Gastroesophageal sphincter (tissue), 4 donors: ENCODE measurements around the gene NNMT. TPM values are rescaled to one million over a fixed set of nuclear protein-coding genes. Genes with fewer than 3 reads are reported as not detected.

Experiments
- ATAC-seq: fragments of 150-250 bp; one replicate; pipeline ENCODE4 v1.9.1; 2016; ENCODE audit warnings: mild to moderate bottlenecking, moderate library complexity
- H3K27ac ChIP-seq, 4 donors: fragments of 200-600 bp; sonication (generic) in 3 of 4; 1 replicate in 3 of 4; 2 replicates in 1 of 4; pipeline ENCODE4 v1.5.1; 2016 to 2019
- H3K27me3 ChIP-seq: fragments of 200-600 bp; sonication (generic); one replicate; pipeline ENCODE4 v1.5.1; 2019
- H3K36me3 ChIP-seq, 2 donors: fragments of 200-600 bp; sonication (generic); one replicate each; pipeline ENCODE4 v1.5.1; 2019; ENCODE audit warnings: control low read depth in 1 of 2
- H3K4me1 ChIP-seq, 3 donors: fragments of 200-600 bp; sonication (generic); 1 replicate in 2 of 3; 2 replicates in 1 of 3; pipeline ENCODE4 v1.5.1; 2016 to 2019; ENCODE audit warnings: control low read depth in 2 of 3
- H3K4me3 ChIP-seq, 2 donors: fragments of 200-600 bp; sonication (generic); one replicate each; pipeline ENCODE4 v1.5.1; 2019; ENCODE audit warnings: mild to moderate bottlenecking in 1 of 2, moderate library complexity in 1 of 2
- H3K9me3 ChIP-seq, 3 donors: fragments of 200-600 bp; sonication (generic); one replicate each; pipeline ENCODE4 v1.5.1; 2017 to 2019; ENCODE audit warnings: control low read depth in 2 of 3
- EP300 ChIP-seq: sonication (generic); formaldehyde crosslinking; IDR thresholded peaks from one replicate; pipeline ENCODE4 v1.6.1; 2017; ENCODE audit warnings: antibody characterized with exemption, mild to moderate bottlenecking
- POLR2A ChIP-seq, 2 donors: fragments of 450-650 bp; IDR thresholded peaks; one replicate each; pipeline ENCODE4 v1.6.1; 2017; ENCODE audit warnings: antibody characterized with exemption in 2 of 2, mild to moderate bottlenecking in 2 of 2, moderate library complexity in 1 of 2
- POLR2AphosphoS5 ChIP-seq: sonication (generic); formaldehyde crosslinking; IDR thresholded peaks from one replicate; pipeline ENCODE4 v1.6.1; 2017; ENCODE audit warnings: antibody characterized with exemption
- WGBS, 2 donors: methylation state at CpG; one replicate each; pipeline ENCODE4 v1.1.5; 2018; ENCODE audit warnings: low coverage in 1 of 2; 5-methylcytosine and 5-hydroxymethylcytosine counted together
- total RNA-seq, 4 donors: library from RNA; depleted of rRNA; stranded (reverse); fragments of >200 nt; gene quantifications; one replicate each; pipeline ENCODE4 v1.1.0, GENCODE V29; 2016
- TF ChIP-seq, protein P1 (sequence below), 4 experiments: fragments of 200-600 bp in 2 of 4; fragments of 450-650 bp in 2 of 4; sonication (generic) in 1 of 4; IDR thresholded peaks; one replicate each; pipeline ENCODE4 v1.5.1; 2017 to 2019; ENCODE audit warnings: antibody characterized with exemption in 4 of 4, mild to moderate bottlenecking in 2 of 4, moderate library complexity in 2 of 4

The NNMT gene
- total RNA-seq, 4 donors from 2014 or later, result 39.4 to 409 (median 243) TPM

DNA sequence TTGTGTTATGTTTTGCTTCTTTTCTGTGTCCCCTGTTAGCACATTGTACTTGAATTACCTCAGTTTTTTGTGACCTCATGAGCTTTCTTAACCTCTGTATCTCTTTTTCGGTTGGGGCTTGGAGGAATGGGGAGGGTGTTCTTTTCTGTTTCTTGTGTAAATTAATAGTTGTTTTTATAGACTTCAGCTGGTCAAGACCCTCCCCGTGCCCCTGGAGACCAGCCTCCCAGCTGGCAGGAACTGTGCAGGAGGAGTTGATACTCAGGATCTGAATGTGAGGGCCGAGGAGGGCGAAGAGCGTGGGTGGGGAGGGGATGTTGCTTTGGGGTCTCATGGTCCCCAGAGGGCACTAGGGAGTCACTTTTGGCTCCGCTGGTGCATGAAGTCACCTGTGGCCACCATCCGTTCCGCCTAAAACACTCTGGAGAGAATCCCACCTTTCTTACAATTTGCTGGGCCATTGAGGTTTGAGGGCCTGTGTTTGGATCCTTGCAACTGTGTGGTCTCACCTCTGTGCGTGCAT is 44.3 kb upstream of the NNMT start:
- ATAC-seq, result no peak
- Histone ChIP-seq H3K36me3 (peaks cover 0 to 96% of the 10 kb centered on the region in 2 donors), H3K9me3 (no peaks in the 10 kb centered on the region), H3K4me3 (no peak overlapping the region), H3K27ac (peak overlapping the region in 3 of 4 donors; percentile 66 to 74 (median 67)), H3K4me1 (peaks cover 0 to 69% (median 29%) of the 10 kb centered on the region in 3 donors), H3K27me3 (no peaks in the 10 kb centered on the region)
- WGBS, 2 donors, result 83 to 86% methylated on average over 2 to 9 of the region's 9 CpGs
- TF ChIP-seq POLR2A (IDR thresholded peaks at IDR 0.05) (no peak), POLR2AphosphoS5 (peak; percentile 39)
- TF ChIP-seq, protein P1, sequence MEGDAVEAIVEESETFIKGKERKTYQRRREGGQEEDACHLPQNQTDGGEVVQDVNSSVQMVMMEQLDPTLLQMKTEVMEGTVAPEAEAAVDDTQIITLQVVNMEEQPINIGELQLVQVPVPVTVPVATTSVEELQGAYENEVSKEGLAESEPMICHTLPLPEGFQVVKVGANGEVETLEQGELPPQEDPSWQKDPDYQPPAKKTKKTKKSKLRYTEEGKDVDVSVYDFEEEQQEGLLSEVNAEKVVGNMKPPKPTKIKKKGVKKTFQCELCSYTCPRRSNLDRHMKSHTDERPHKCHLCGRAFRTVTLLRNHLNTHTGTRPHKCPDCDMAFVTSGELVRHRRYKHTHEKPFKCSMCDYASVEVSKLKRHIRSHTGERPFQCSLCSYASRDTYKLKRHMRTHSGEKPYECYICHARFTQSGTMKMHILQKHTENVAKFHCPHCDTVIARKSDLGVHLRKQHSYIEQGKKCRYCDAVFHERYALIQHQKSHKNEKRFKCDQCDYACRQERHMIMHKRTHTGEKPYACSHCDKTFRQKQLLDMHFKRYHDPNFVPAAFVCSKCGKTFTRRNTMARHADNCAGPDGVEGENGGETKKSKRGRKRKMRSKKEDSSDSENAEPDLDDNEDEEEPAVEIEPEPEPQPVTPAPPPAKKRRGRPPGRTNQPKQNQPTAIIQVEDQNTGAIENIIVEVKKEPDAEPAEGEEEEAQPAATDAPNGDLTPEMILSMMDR (IDR thresholded peaks at IDR 0.05), result no peak

- Histone ChIP-seq H3K27ac (peak overlapping the region in 3 of 4 donors; percentile 66 to 74 (median 67)), H3K36me3 (peaks cover 0 to 89% of the 10 kb centered on the region in 2 donors), H3K4me1 (peaks cover 0 to 78% (median 38%) of the 10 kb centered on the region in 3 donors), H3K9me3 (no peaks in the 10 kb centered on the region), H3K4me3 (no peak overlapping the region), H3K27me3 (no peaks in the 10 kb centered on the region)
- WGBS, 2 donors, result 43 to 64% methylated on average over 4 to 9 of the region's 9 CpGs
- ATAC-seq, result no peak
- no peak for TF ChIP-seq POLR2A (IDR thresholded peaks at IDR 0.05)
- TF ChIP-seq, protein P1 (IDR thresholded peaks at IDR 0.05), result no peak
- TF ChIP-seq EP300, result no peak
- no peak for TF ChIP-seq POLR2AphosphoS5
These were observed 43.4 kb upstream of the NNMT start for GRCh38 chr11:114252767-114253166.

GRCh38 chr11:114253771-114254170 is 42.4 kb upstream of the NNMT start:
- H3K4me1 ChIP-seq, result peaks cover 0 to 88% (median 42%) of the 10 kb centered on the region in 3 donors
- TF ChIP-seq POLR2A (IDR thresholded peaks at IDR 0.05), result no peak
- TF ChIP-seq POLR2AphosphoS5, result no peak
- TF ChIP-seq EP300, result no peak
- TF ChIP-seq, protein P1 (IDR thresholded peaks at IDR 0.05), result no peak
- 33 to 73% methylated on average over 1 to 2 of the region's 2 CpGs for WGBS, 2 donors
- no peaks in the 10 kb centered on the region for H3K27me3 ChIP-seq
- H3K4me3 ChIP-seq, result no peak overlapping the region
- H3K9me3 ChIP-seq, result no peaks in the 10 kb centered on the region
- peak overlapping the region in 3 of 4 donors; percentile 66 to 74 (median 67) for H3K27ac ChIP-seq
- no peak for ATAC-seq
- peaks cover 0 to 79% of the 10 kb centered on the region in 2 donors for H3K36me3 ChIP-seq

GRCh38 chr11:114254571-114255146 is 41.5 kb upstream of the NNMT start:
- Histone ChIP-seq H3K4me3 (no peak overlapping the region), H3K4me1 (peaks cover 0 to 97% (median 47%) of the 10 kb centered on the region in 3 donors), H3K36me3 (peaks cover 0 to 73% of the 10 kb centered on the region in 2 donors), H3K27me3 (no peaks in the 10 kb centered on the region), H3K9me3 (no peaks in the 10 kb centered on the region), H3K27ac (peak overlapping the region in 3 of 4 donors; percentile 33 to 67 (median 34))
- 89 to 97% methylated on average over 7 to 9 of the region's 14 CpGs for WGBS, 2 donors
- no peak for TF ChIP-seq POLR2A (IDR thresholded peaks at IDR 0.05)
- TF ChIP-seq, protein P1 (IDR thresholded peaks at IDR 0.05), result no peak
- TF ChIP-seq POLR2AphosphoS5, result no peak
- TF ChIP-seq EP300, result no peak
- ATAC-seq, result no peak

DNA sequence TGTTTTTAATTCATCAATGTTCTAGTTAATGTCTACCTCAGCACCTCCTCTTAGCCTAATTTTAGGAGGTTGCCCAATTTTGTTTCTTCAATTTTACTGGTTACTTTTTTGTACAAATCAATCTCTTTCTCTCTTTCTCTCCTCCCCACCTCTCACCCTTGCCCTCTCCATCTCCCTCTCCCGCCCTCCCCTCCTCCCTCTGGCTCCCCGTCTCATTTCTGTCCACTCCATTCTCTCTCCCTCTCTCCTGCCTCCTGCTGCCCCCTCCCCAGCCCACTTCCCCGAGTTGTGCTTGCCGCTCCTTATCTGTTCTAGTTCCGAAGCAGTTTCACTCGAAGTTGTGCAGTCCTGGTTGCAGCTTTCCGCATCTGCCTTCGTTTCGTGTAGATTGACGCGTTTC is 40.9 kb upstream of the NNMT start:
- ATAC-seq, result no peak
- Histone ChIP-seq H3K27me3 (no peaks in the 10 kb centered on the region), H3K9me3 (no peaks in the 10 kb centered on the region), H3K4me3 (no peak overlapping the region), H3K4me1 (peaks cover 0 to 97% (median 51%) of the 10 kb centered on the region in 3 donors), H3K27ac (peak overlapping the region in 2 of 4 donors; percentile 34 to 67), H3K36me3 (peaks cover 0 to 67% of the 10 kb centered on the region in 2 donors)
- TF ChIP-seq POLR2A (IDR thresholded peaks at IDR 0.05) (no peak), EP300 (no peak), POLR2AphosphoS5 (no peak)
- TF ChIP-seq, protein P1 (IDR thresholded peaks at IDR 0.05), result no peak
- WGBS, 2 donors, result 92% methylated on average over 11 of the region's 11 CpGs; no CpG with 5 or more reads in 1 of the 2 donors
